Smooth muscle cell of the umbilical artery (primary cell): ENCODE measurements around the gene SVBP. TPM values are rescaled to one million over a fixed set of nuclear protein-coding genes. Genes with fewer than 3 reads are reported as not detected.

ENCODE experiments used
- total RNA-seq: library from RNA; depleted of rRNA; stranded (reverse); fragments of >200 nt; gene quantifications from 2 replicates; pipeline ENCODE4 v1.2.3, GENCODE V29; 2014

Gene SVBP, protein sequence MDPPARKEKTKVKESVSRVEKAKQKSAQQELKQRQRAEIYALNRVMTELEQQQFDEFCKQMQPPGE
- 5.9 and 9.5 TPM in 2 replicates for total RNA-seq

DNA sequence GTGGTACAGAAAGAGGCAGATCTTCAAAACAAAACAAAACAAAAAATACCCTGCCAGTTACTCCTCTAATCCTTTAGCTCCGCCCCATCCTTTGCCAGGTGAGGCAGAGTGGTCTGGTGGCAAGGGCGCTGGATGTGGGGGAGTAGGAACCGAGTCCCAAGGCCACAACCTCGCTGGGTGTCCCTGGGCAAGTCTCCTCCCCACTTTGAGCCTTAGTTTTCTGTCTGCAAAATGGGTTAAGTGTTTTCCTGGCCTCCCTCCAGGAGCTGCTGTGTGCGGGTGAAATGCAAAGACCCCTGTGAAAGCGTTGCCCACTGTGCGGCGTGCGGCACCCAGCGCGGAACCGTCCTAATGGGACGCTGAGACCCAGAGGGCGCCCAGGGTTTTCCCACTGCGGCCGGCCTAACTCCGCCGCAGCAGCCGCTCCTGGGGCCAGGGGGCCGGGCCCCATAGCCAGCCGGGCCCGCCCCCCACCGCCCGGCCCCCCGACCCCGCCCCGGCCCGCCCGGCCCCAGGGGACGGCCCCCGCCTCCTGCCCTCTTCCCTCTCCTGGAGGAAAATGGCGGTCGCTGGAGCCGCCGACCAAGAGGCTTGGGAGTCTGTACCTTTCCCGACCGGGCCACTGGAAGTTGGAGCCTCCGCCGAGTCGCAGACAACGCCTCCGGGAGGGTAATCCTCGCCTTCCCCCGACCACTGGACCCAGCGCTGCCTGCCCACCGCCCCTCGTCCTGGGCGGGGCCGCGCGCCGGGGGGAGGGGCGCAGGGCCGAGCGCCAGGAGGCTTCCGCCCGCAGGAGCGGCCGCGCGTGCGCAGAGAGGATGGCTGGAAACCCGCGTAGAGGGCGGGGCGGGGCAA is at the start of gene SVBP, which contains the start of gene ERMAP:
TSS of gene SVBP (minus strand) at position 813 of the 855 bp plus-strand sequence. CDS start 853 bp downstream, outside the sequence.
TSS of gene ERMAP (plus strand) at position 538 of the 855 bp plus-strand sequence. CDS start 13,327 bp downstream, outside the sequence.

DNA sequence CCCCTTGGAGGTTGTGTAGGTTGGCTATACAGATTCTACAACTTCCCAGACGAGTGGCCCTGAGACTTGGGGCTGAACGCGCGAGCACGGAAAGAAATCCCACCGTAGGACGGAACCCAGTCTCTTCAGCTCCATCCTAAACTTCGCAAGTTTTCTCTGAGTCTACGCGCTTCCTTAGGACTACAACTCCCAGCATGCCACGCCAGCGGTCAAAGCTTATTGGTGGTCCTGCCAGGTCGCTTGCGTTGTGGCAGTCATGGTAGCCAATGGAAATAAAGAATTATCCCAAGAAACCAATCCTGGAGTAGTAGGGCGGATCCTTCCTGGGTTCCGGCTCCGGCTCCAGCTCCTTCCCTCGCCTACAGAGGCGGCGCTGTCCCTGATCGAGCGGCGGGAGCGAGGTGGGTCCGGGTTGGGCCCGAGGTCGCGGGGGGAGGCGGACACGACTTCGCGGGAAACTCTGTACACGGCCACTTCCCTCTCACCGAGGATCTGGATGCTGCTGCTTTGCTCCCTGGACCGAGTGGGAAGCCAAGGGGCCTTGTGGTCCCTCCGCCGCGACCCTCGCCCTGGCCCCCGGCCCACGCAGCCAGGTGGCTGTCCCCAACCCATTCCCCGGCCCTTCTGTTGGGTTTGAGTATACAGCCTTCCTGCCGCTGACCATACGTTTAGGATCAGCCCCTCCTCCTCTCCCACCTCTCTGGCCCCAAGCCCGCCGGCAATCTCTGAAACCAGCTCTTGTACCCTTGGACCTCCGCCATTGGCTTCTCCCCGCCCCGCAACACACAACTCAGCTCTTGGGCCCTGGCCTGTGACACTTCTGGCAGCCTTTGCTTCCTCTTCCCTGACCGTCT is 29.3 kb upstream of the SVBP start, which contains the start of gene ZNF691:
TSS of gene ZNF691 (plus strand) at position 357 of the 854 bp plus-strand sequence. CDS start 3,046 bp downstream, outside the sequence.

GRCh38 chr1:42784946-42785693 is 32.1 kb downstream of the SVBP start, which contains the start of gene TMEM269:
TMEM269 (plus strand) TSS chr1:42784991; CDS start chr1:42789894, 4,903 bp downstream.

GRCh38 chr1:42766741-42767509 is 50.3 kb downstream of the SVBP start, which contains the start of the genes C1orf50 and P3H1:
C1orf50 (plus strand) TSS chr1:42767249; CDS start chr1:42767312, 63 bp downstream.
P3H1 (minus strand) TSS chr1:42767028; CDS start chr1:42766971, 57 bp downstream.

Other genes with a start within 250 kb of the SVBP start
- gene PPIH, start 159.0 kb downstream of the SVBP start, total RNA-seq = 18.7 and 22.4 TPM in 2 replicates
- gene YBX1, start 135.0 kb downstream of the SVBP start, total RNA-seq = 516 and 899 TPM in 2 replicates
- not detected in 2 replicates for gene CLDN19, start 77.2 kb downstream of the SVBP start, total RNA-seq
- 348 and 453 TPM in 2 replicates for gene P3H1, start 50.4 kb downstream of the SVBP start, total RNA-seq
- gene C1orf50, start 50.1 kb downstream of the SVBP start, total RNA-seq = 2.7 and 3.7 TPM in 2 replicates
- gene TMEM269, start 32.4 kb downstream of the SVBP start, total RNA-seq = not detected in 2 replicates
- 13.0 and 14.0 TPM in 2 replicates for gene ERMAP, start 275 bp downstream of the SVBP start, total RNA-seq
- gene ZNF691, start 29.2 kb upstream of the SVBP start, total RNA-seq = 8.6 and 9.2 TPM in 2 replicates
- 271 and 519 TPM in 2 replicates for gene SLC2A1, start 141.5 kb upstream of the SVBP start, total RNA-seq